Measurements from ENCODE around the gene TEAD3. TPM values are rescaled to one million over a fixed set of nuclear protein-coding genes. Genes with fewer than 3 reads are reported as not detected.

Gene TEAD3
- total and polyA plus RNA-seq, 10 of the 15 experiments (the other 5 are each of a cell fraction or from before 2014, with no cell fraction given): 0.02 to 0.28 (median 0.18) TPM; not detected in 5

DNA sequence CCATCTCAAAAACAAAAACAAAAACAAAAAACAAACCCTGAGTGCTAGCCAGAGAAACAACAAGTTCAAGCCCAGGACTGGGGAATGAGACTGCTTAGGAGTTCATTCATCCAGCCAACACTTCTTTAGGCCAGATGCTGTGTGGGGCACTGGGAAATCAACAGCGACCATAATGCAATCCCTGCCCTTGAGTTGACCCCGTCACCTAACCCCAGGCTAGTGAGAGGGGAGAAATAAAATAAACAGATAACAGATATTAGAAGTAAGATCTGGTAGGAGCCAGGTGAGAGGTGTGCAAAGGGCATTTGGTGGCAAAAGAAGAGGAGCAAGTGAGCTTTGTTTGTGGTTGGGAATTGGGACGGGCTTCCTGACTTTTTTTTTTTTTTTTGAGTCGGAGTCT, 33.6 kb downstream of the TEAD3 start (continued):
- TF ChIP-seq SMAD5 (IDR thresholded peaks at IDR 0.05; ENCODE audit: low read depth) (no peak), EGR1 (IDR thresholded peaks at IDR 0.05; ENCODE audit: borderline replicate concordance in 1 of 2, low read depth in 2 of 2, low read length in 2 of 2) (no peak), BCL11A (IDR thresholded peaks at IDR 0.05; ENCODE audit: low read depth, low read length) (no peak), IRF4 (IDR thresholded peaks at IDR 0.05; ENCODE audit: low read depth, low read length) (no peak)

DNA sequence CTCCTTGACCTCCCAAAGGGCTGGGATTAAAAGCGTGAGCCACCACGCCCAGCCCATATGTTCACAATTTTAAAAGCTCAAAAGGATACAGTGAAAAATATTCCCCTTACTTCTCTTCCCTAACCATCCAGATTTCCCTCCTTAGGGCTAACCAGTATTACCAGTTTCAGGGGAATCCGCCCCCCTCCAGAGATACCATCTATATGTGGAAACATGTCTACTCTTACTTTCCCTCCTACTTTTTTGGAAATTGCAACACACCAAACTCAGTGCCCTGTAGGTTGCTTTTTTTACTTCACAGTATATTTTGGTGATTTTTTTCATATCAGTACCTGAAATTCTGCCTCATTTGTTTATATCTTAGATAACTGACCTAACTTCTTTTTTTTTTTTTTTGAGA, 35.6 kb downstream of the TEAD3 start:
- no peak overlapping the region for H3K9ac ChIP-seq (ENCODE audit: control insufficient read depth, insufficient read depth, low read length)
- H3K36me3 ChIP-seq (ENCODE audit: control insufficient read depth in 2 of 2, insufficient read depth in 2 of 2, low read length in 1 of 2): peaks cover 2 to 10% of the 10 kb centered on the region in 2 experiments; a peak in 3 of 4 replicates
- WGBS (ENCODE audit: insufficient coverage, insufficient replicate concordance, low lambda C conversion rate, missing lambda C conversion rate): 83% methylated on average over 3 of the region's 3 CpGs
- in situ Hi-C loops (cut with MboI) (no loop called here), intact Hi-C loops (cut with micrococcal nuclease; ENCODE audit: unreplicated experiment) (no loop called here)
- no peaks in the 10 kb centered on the region for H4K20me1 ChIP-seq (ENCODE audit: control insufficient read depth, insufficient read depth)
- H3K4me3 ChIP-seq: no peak overlapping the region
- DNase-seq (ENCODE audit: low read depth, low spot score): no peak
- ChIA-PET SMC1A (ENCODE audit: uncharacterized antibody, unreplicated experiment) (no interaction called here), CTCF (no interaction called here), RAD21 (ENCODE audit: unreplicated experiment) (no interaction called here), POLR2A (interaction anchor here (0.8 to 1.0 kb wide), 2 partner anchors 9 to 13 kb away, joined by 3 to 4 read pairs; partner anchors contain the start of gene FANCE)
- H3K79me2 ChIP-seq (ENCODE audit: control insufficient read depth, insufficient read depth, low read length): no peaks in the 10 kb centered on the region
- ATAC-seq: no peak
- BruUV-seq (replicated peaks): no TSS peak
- no peaks in the 10 kb centered on the region for H3K27me3 ChIP-seq (replicated peaks in 1 of 2; ENCODE audit: control insufficient read depth in 2 of 2, insufficient read depth in 2 of 2, low read length in 1 of 2)
- H3K4me1 ChIP-seq (ENCODE audit: control insufficient read depth, insufficient read depth, low read length): no peaks in the 10 kb centered on the region
- H3K4me2 ChIP-seq (ENCODE audit: control insufficient read depth, insufficient read depth): no peak overlapping the region
- FAIRE-seq: no peak
- no peaks in the 10 kb centered on the region for H3K9me3 ChIP-seq (replicated peaks; ENCODE audit: control insufficient read depth, insufficient read depth, low read length)
- H2AFZ ChIP-seq (ENCODE audit: control insufficient read depth, low read depth, low read length): no peak overlapping the region
- H3K27ac ChIP-seq (ENCODE audit: control insufficient read depth, insufficient read depth): no peak overlapping the region
- TF ChIP-seq, protein P1, sequence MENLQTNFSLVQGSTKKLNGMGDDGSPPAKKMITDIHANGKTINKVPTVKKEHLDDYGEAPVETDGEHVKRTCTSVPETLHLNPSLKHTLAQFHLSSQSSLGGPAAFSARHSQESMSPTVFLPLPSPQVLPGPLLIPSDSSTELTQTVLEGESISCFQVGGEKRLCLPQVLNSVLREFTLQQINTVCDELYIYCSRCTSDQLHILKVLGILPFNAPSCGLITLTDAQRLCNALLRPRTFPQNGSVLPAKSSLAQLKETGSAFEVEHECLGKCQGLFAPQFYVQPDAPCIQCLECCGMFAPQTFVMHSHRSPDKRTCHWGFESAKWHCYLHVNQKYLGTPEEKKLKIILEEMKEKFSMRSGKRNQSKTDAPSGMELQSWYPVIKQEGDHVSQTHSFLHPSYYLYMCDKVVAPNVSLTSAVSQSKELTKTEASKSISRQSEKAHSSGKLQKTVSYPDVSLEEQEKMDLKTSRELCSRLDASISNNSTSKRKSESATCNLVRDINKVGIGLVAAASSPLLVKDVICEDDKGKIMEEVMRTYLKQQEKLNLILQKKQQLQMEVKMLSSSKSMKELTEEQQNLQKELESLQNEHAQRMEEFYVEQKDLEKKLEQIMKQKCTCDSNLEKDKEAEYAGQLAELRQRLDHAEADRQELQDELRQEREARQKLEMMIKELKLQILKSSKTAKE (IDR thresholded peaks at IDR 0.05; ENCODE audit: low read depth, poor library complexity, severe bottlenecking): no peak
- TF ChIP-seq ZNF274 (IDR thresholded peaks at IDR 0.05; ENCODE audit: insufficient read depth, insufficient read length): no peak
- no peak for TF ChIP-seq CEBPB (IDR thresholded peaks at IDR 0.05; ENCODE audit: borderline replicate concordance in 1 of 2, low read depth in 2 of 2, low read length in 2 of 2)
- TF ChIP-seq EED (IDR thresholded peaks at IDR 0.05; ENCODE audit: low read depth): no peak
- no peak for TF ChIP-seq WRNIP1 (IDR thresholded peaks at IDR 0.05; ENCODE audit: borderline replicate concordance, low read depth, low read length)
- TF ChIP-seq, protein P2, sequence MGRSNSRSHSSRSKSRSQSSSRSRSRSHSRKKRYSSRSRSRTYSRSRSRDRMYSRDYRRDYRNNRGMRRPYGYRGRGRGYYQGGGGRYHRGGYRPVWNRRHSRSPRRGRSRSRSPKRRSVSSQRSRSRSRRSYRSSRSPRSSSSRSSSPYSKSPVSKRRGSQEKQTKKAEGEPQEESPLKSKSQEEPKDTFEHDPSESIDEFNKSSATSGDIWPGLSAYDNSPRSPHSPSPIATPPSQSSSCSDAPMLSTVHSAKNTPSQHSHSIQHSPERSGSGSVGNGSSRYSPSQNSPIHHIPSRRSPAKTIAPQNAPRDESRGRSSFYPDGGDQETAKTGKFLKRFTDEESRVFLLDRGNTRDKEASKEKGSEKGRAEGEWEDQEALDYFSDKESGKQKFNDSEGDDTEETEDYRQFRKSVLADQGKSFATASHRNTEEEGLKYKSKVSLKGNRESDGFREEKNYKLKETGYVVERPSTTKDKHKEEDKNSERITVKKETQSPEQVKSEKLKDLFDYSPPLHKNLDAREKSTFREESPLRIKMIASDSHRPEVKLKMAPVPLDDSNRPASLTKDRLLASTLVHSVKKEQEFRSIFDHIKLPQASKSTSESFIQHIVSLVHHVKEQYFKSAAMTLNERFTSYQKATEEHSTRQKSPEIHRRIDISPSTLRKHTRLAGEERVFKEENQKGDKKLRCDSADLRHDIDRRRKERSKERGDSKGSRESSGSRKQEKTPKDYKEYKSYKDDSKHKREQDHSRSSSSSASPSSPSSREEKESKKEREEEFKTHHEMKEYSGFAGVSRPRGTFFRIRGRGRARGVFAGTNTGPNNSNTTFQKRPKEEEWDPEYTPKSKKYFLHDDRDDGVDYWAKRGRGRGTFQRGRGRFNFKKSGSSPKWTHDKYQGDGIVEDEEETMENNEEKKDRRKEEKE (IDR thresholded peaks at IDR 0.05): no peak
- TF ChIP-seq SRF (IDR thresholded peaks at IDR 0.05; ENCODE audit: low read depth in 2 of 2, low read length in 2 of 2): no peak
- no peak for TF ChIP-seq RAD51 (IDR thresholded peaks at IDR 0.05)
- TF ChIP-seq, protein P3, sequence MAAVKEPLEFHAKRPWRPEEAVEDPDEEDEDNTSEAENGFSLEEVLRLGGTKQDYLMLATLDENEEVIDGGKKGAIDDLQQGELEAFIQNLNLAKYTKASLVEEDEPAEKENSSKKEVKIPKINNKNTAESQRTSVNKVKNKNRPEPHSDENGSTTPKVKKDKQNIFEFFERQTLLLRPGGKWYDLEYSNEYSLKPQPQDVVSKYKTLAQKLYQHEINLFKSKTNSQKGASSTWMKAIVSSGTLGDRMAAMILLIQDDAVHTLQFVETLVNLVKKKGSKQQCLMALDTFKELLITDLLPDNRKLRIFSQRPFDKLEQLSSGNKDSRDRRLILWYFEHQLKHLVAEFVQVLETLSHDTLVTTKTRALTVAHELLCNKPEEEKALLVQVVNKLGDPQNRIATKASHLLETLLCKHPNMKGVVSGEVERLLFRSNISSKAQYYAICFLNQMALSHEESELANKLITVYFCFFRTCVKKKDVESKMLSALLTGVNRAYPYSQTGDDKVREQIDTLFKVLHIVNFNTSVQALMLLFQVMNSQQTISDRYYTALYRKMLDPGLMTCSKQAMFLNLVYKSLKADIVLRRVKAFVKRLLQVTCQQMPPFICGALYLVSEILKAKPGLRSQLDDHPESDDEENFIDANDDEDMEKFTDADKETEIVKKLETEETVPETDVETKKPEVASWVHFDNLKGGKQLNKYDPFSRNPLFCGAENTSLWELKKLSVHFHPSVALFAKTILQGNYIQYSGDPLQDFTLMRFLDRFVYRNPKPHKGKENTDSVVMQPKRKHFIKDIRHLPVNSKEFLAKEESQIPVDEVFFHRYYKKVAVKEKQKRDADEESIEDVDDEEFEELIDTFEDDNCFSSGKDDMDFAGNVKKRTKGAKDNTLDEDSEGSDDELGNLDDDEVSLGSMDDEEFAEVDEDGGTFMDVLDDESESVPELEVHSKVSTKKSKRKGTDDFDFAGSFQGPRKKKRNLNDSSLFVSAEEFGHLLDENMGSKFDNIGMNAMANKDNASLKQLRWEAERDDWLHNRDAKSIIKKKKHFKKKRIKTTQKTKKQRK (IDR thresholded peaks at IDR 0.05; ENCODE audit: low read depth, low read length): no peak
- TF ChIP-seq MEF2A (IDR thresholded peaks at IDR 0.05; ENCODE audit: insufficient read depth, low read depth, low read length): no peak
- TF ChIP-seq TBL1XR1 (IDR thresholded peaks at IDR 0.05; ENCODE audit: low read depth, low read length): no peak

Measured in GM12878 (cell line).